HepG2 (cell line): ENCODE results near the gene EHD1. TPM values are rescaled to one million over a fixed set of nuclear protein-coding genes. Genes with fewer than 3 reads are reported as not detected.
A peak's percentile ranks its signal among the peaks of the same experiment; 100 is the strongest.

Source experiments
- BRCA1 ChIP-seq: sonication (generic); formaldehyde crosslinking; IDR thresholded peaks from 2 replicates; pipeline ENCODE4 v1.4.0; 2020; ENCODE audit warnings: missing genetic modification reagents
- EP300 ChIP-seq, 3 experiments: sonication (generic) in 1 of 3; formaldehyde crosslinking in 1 of 3; IDR thresholded peaks; 2 replicates each; pipeline versions ENCODE4 v1.5.1 to v1.6.1; 2011 to 2020; ENCODE audit warnings: low read depth in 2 of 3, low read length in 2 of 3, borderline replicate concordance in 1 of 3, improper control_type of control experiment in 1 of 3, mild to moderate bottlenecking in 1 of 3, missing genetic modification reagents in 1 of 3, moderate library complexity in 1 of 3
- HNRNPK ChIP-seq: fragments of 200-400 bp; formaldehyde crosslinking; IDR thresholded peaks from 2 replicates; pipeline ENCODE4 v1.6.1; 2018; ENCODE audit warnings: low read length, low read depth, moderate library complexity, mild to moderate bottlenecking; ENCODE audit not compliant: poor library complexity, severe bottlenecking
- NFATC3 ChIP-seq: sonication (generic); formaldehyde crosslinking; IDR thresholded peaks from 2 replicates; pipeline ENCODE4 v1.5.1; 2020; ENCODE audit warnings: mild to moderate bottlenecking, missing genetic modification reagents
- NFKB2 ChIP-seq: sonication (generic); formaldehyde crosslinking; IDR thresholded peaks from 2 replicates; pipeline ENCODE4 v1.4.0; 2020; ENCODE audit warnings: missing genetic modification reagents, borderline replicate concordance
- RARA ChIP-seq: IDR thresholded peaks from 2 replicates; pipeline ENCODE4 v1.6.1; 2016; ENCODE audit warnings: missing genetic modification reagents, missing compliant biosample characterization
- RCOR2 ChIP-seq: IDR thresholded peaks from 2 replicates; pipeline ENCODE4 v1.6.1; 2016; ENCODE audit warnings: missing biosample characterization, missing genetic modification reagents
- SAP130 ChIP-seq: IDR thresholded peaks from 2 replicates; pipeline ENCODE4 v1.6.1; 2016; ENCODE audit warnings: low read depth
- SMAD3 ChIP-seq: sonication (generic); formaldehyde crosslinking; IDR thresholded peaks from 2 replicates; pipeline ENCODE4 v1.4.0; 2020; ENCODE audit warnings: missing genetic modification reagents
- SMARCC2 ChIP-seq: fragments of 450-650 bp; IDR thresholded peaks from 2 replicates; pipeline ENCODE4 v1.6.1; 2017; ENCODE audit warnings: antibody characterized with exemption, mild to moderate bottlenecking
- ZBTB20 ChIP-seq: sonication (generic); formaldehyde crosslinking; IDR thresholded peaks from 2 replicates; pipeline ENCODE4 v1.8.1; 2023; ENCODE audit warnings: missing genetic modification reagents, low read depth, mild to moderate bottlenecking, borderline replicate concordance
- ZKSCAN8 ChIP-seq: IDR thresholded peaks from 2 replicates; pipeline ENCODE4 v1.6.1; 2016; ENCODE audit warnings: borderline replicate concordance, missing genetic modification reagents, missing compliant biosample characterization
- ZNF776 ChIP-seq: sonication (generic); formaldehyde crosslinking; IDR thresholded peaks from 2 replicates; pipeline ENCODE4 v1.4.0; 2020; ENCODE audit warnings: mild to moderate bottlenecking, missing genetic modification reagents
- polyA plus RNA-seq, 8 experiments: library from polyadenylated mRNA; depleted of rRNA in 3 of 8; stranded (reverse) in 7 of 8; unstranded in 1 of 8; fragments of >200 nt; fragmentation: Illumina TruSeq in 4 of 8; extraction: Trizol in 4 of 8; gene quantifications; 2 replicates each; pipeline versions ENCODE4 v1.2.1 to v1.2.3, GENCODE V29; 2011 to 2016; ENCODE audit warnings: low read depth in 4 of 8, missing spikeins in 1 of 8, mixed read lengths in 1 of 8; ENCODE audit not compliant: insufficient read depth in 1 of 8
- total RNA-seq, 5 experiments: library from RNA; depleted of rRNA; stranded (reverse); fragments of >200 nt; fragmentation: Illumina TruSeq; extraction: Trizol; gene quantifications; 2 replicates each; pipeline ENCODE4 v1.2.3, GENCODE V29; 2016; ENCODE audit warnings: low read depth in 1 of 5
- TF ChIP-seq, protein P1 (sequence below): sonication (generic); formaldehyde crosslinking; IDR thresholded peaks from 2 replicates; pipeline ENCODE4 v1.4.0; 2020; ENCODE audit warnings: missing genetic modification reagents, borderline replicate concordance
- TF ChIP-seq, protein P2 (sequence below): IDR thresholded peaks from 2 replicates; pipeline ENCODE4 v1.6.1; 2016; ENCODE audit warnings: low read depth, missing genetic modification reagents, missing compliant biosample characterization
- TF ChIP-seq, protein P3 (sequence below): sonication (generic); formaldehyde crosslinking; IDR thresholded peaks from 2 replicates; pipeline ENCODE4 v1.8.1; 2023; ENCODE audit warnings: missing genetic modification reagents, inconsistent platforms, borderline replicate concordance

EHD1 gene
- total and polyA plus RNA-seq, 2 of the 13 experiments (the other 11 are each of a cell fraction or from before 2014, with no cell fraction given): 23.6 to 26.6 TPM

DNA sequence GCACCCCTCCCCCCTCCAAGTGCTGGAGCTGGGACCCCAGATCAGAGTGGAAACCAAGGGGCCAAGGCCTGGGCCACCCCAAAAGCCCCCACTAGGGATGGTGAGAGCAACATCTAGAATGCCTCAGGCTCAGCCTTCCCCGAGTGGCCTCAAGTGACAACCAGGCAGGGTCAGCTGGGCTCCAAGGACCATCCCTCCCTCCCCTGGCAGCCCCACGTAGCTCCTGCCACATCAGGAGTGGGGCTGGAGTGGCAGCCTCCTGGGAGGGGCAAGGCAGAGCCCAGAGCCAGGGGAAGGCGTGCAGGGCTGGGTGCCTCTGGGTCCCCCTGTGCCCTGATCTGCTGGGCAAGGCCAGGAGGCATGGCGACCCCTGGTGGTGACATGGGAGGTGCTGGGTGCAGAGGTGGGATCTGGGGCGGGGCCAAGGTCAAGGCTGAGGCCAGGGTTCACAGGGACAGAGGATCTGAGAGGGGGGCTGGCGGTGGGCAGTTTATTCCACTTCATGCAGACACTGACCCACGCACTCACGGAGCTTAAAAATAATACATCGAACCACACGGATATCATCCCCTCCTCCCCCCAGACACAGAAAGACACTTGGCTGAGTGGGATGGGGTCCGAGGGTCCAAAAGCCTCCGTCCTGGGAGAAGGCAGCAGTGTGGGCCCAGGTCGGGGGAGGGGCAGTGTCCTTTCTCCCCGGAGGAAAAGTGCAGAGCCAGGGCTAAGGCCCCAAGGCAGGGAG is 15.8 kb upstream of the EHD1 start (continued):
- TF ChIP-seq, protein P1, sequence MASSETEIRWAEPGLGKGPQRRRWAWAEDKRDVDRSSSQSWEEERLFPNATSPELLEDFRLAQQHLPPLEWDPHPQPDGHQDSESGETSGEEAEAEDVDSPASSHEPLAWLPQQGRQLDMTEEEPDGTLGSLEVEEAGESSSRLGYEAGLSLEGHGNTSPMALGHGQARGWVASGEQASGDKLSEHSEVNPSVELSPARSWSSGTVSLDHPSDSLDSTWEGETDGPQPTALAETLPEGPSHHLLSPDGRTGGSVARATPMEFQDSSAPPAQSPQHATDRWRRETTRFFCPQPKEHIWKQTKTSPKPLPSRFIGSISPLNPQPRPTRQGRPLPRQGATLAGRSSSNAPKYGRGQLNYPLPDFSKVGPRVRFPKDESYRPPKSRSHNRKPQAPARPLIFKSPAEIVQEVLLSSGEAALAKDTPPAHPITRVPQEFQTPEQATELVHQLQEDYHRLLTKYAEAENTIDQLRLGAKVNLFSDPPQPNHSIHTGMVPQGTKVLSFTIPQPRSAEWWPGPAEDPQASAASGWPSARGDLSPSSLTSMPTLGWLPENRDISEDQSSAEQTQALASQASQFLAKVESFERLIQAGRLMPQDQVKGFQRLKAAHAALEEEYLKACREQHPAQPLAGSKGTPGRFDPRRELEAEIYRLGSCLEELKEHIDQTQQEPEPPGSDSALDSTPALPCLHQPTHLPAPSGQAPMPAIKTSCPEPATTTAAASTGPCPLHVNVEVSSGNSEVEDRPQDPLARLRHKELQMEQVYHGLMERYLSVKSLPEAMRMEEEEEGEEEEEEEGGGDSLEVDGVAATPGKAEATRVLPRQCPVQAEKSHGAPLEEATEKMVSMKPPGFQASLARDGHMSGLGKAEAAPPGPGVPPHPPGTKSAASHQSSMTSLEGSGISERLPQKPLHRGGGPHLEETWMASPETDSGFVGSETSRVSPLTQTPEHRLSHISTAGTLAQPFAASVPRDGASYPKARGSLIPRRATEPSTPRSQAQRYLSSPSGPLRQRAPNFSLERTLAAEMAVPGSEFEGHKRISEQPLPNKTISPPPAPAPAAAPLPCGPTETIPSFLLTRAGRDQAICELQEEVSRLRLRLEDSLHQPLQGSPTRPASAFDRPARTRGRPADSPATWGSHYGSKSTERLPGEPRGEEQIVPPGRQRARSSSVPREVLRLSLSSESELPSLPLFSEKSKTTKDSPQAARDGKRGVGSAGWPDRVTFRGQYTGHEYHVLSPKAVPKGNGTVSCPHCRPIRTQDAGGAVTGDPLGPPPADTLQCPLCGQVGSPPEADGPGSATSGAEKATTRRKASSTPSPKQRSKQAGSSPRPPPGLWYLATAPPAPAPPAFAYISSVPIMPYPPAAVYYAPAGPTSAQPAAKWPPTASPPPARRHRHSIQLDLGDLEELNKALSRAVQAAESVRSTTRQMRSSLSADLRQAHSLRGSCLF: no peak
- TF ChIP-seq, protein P2, sequence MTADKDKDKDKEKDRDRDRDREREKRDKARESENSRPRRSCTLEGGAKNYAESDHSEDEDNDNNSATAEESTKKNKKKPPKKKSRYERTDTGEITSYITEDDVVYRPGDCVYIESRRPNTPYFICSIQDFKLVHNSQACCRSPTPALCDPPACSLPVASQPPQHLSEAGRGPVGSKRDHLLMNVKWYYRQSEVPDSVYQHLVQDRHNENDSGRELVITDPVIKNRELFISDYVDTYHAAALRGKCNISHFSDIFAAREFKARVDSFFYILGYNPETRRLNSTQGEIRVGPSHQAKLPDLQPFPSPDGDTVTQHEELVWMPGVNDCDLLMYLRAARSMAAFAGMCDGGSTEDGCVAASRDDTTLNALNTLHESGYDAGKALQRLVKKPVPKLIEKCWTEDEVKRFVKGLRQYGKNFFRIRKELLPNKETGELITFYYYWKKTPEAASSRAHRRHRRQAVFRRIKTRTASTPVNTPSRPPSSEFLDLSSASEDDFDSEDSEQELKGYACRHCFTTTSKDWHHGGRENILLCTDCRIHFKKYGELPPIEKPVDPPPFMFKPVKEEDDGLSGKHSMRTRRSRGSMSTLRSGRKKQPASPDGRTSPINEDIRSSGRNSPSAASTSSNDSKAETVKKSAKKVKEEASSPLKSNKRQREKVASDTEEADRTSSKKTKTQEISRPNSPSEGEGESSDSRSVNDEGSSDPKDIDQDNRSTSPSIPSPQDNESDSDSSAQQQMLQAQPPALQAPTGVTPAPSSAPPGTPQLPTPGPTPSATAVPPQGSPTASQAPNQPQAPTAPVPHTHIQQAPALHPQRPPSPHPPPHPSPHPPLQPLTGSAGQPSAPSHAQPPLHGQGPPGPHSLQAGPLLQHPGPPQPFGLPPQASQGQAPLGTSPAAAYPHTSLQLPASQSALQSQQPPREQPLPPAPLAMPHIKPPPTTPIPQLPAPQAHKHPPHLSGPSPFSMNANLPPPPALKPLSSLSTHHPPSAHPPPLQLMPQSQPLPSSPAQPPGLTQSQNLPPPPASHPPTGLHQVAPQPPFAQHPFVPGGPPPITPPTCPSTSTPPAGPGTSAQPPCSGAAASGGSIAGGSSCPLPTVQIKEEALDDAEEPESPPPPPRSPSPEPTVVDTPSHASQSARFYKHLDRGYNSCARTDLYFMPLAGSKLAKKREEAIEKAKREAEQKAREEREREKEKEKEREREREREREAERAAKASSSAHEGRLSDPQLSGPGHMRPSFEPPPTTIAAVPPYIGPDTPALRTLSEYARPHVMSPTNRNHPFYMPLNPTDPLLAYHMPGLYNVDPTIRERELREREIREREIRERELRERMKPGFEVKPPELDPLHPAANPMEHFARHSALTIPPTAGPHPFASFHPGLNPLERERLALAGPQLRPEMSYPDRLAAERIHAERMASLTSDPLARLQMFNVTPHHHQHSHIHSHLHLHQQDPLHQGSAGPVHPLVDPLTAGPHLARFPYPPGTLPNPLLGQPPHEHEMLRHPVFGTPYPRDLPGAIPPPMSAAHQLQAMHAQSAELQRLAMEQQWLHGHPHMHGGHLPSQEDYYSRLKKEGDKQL: 0 out of 2 replicates have a peak, but pooled peaks have one; percentile 54
- 0 out of 2 replicates have a peak, but pooled peaks have one; percentile 74 for TF ChIP-seq ZKSCAN8
- TF ChIP-seq RCOR2: peak; percentile 74; the same call in 1 of the 2 replicates
- TF ChIP-seq, protein P3, sequence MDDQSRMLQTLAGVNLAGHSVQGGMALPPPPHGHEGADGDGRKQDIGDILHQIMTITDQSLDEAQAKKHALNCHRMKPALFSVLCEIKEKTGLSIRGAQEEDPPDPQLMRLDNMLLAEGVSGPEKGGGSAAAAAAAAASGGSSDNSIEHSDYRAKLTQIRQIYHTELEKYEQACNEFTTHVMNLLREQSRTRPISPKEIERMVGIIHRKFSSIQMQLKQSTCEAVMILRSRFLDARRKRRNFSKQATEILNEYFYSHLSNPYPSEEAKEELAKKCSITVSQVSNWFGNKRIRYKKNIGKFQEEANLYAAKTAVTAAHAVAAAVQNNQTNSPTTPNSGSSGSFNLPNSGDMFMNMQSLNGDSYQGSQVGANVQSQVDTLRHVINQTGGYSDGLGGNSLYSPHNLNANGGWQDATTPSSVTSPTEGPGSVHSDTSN (CRISPR knock-in tag): no peak
- TF ChIP-seq SAP130 (CRISPR knock-in tag): peak; percentile 89; the same call in 1 of the 2 replicates
- peak; percentile 56; the same call in 1 of the 2 replicates for TF ChIP-seq SMAD3
- TF ChIP-seq BRCA1: peak; percentile 48; the same call in 1 of the 2 replicates
- no peak for TF ChIP-seq SMARCC2
- TF ChIP-seq NFKB2 (CRISPR knock-in tag): peak; percentile 70; the same call in 1 of the 2 replicates
- peak; percentile 98 for TF ChIP-seq RARA
- peak in 1 of 2 experiments; percentile 55; a peak in 2 of 4 replicates for TF ChIP-seq EP300 (IDR thresholded peaks at IDR 0.05; ENCODE audit: low read depth in 2 of 2, low read length in 2 of 2)
- peak; percentile 67 for TF ChIP-seq EP300 (CRISPR knock-in tag; IDR thresholded peaks at IDR 0.05; ENCODE audit: borderline replicate concordance)
- TF ChIP-seq HNRNPK: no peak
- TF ChIP-seq ZNF776: peak; percentile 40; the same call in 1 of the 2 replicates
- peak; percentile 85 for TF ChIP-seq ZBTB20 (CRISPR knock-in tag)
- TF ChIP-seq NFATC3 (CRISPR knock-in tag): no peak; the same call in 1 of the 2 replicates
